GM12878 (cell line): ENCODE results near the gene SCYGR2. TPM values are rescaled to one million over a fixed set of nuclear protein-coding genes. Genes with fewer than 3 reads are reported as not detected.

ENCODE experiments used
- ATAC-seq: fragments of 200-7000 bp; cut with Tn5 transposase; 3 replicates; pipeline ENCODE4 v1.9.1; 2020; ENCODE audit warnings: mild to moderate bottlenecking, moderate library complexity
- BruUV-seq: library from RNA; stranded (reverse); fragments of 400-500 nt; replicated peaks from 2 replicates; lab custom pipeline; 2021; lab: Mats Ljungman, UMichigan
- CTCF ChIA-PET: fragments of 300-600 bp; sonication (Branson Sonifier 250); formaldehyde crosslinking; extraction: SDS; loops from one replicate; lab custom pipeline; 2021; ENCODE audit warnings: inconsistent platforms; lab: Yijun Ruan, JAX
- POLR2A ChIA-PET: fragments of 350-600 bp; formaldehyde crosslinking; extraction: SDS; loops from one replicate; lab custom pipeline; 2021; ENCODE audit warnings: inconsistent platforms; lab: Charles Lee
- RAD21 ChIA-PET: fragments of 300-600 bp; sonication (Branson Sonifier 250); formaldehyde crosslinking; loops from one replicate; lab custom pipeline; 2023; ENCODE audit warnings: antibody characterized with exemption; ENCODE audit not compliant: unreplicated experiment; lab: Charles Lee
- SMC1A ChIA-PET: fragments of 300-600 bp; sonication (Branson Sonifier 250); formaldehyde crosslinking; loops from one replicate; lab custom pipeline; 2023; ENCODE audit not compliant: unreplicated experiment, uncharacterized antibody; lab: Charles Lee
- DNase-seq: peaks from one replicate; pipeline ENCODE4 v3.0.0-alpha.2; 2011; ENCODE audit warnings: low read depth, low spot score
- FAIRE-seq: peaks from 3 replicates; lab custom pipeline; 2011; peaks lifted over from hg19 to GRCh38; lab: Jason Lieb, UNC
- H2AFZ ChIP-seq: 2 replicates; pipeline ENCODE4 v1.6.0; 2011; ENCODE audit warnings: low read depth, low read length, control low read depth; ENCODE audit not compliant: control insufficient read depth
- H3K27ac ChIP-seq: 2 replicates; pipeline ENCODE4 v1.5.1; 2011; ENCODE audit warnings: control low read depth; ENCODE audit not compliant: control insufficient read depth, insufficient read depth
- H3K27me3 ChIP-seq, 2 experiments: replicated peaks in 1 of 2; 2 replicates each; pipeline versions ENCODE4 v1.6.0 to v1.6.1; 2011; ENCODE audit warnings: low read length in 1 of 2; ENCODE audit not compliant: control insufficient read depth in 2 of 2, insufficient read depth in 2 of 2
- H3K36me3 ChIP-seq, 2 experiments: 2 replicates each; pipeline ENCODE4 v1.5.1; 2011; ENCODE audit warnings: low read length in 1 of 2; ENCODE audit not compliant: control insufficient read depth in 2 of 2, insufficient read depth in 2 of 2
- H3K4me1 ChIP-seq: 2 replicates; pipeline ENCODE4 v1.6.1; 2011; ENCODE audit warnings: mild to moderate bottlenecking, low read length, moderate library complexity, mixed read lengths; ENCODE audit not compliant: control insufficient read depth, insufficient read depth
- H3K4me2 ChIP-seq: 2 replicates; pipeline ENCODE4 v1.6.0; 2011; ENCODE audit warnings: control low read depth; ENCODE audit not compliant: control insufficient read depth, insufficient read depth
- H3K4me3 ChIP-seq: fragments of 200-600 bp; sonication (generic); 2 replicates; pipeline ENCODE4 v1.5.1; 2016
- H3K79me2 ChIP-seq: 2 replicates; pipeline ENCODE4 v1.6.0; 2011; ENCODE audit warnings: low read length; ENCODE audit not compliant: control insufficient read depth, insufficient read depth
- H3K9ac ChIP-seq: 2 replicates; pipeline ENCODE4 v1.8.0; 2011; ENCODE audit warnings: low read length, control low read depth, mixed read lengths; ENCODE audit not compliant: control insufficient read depth, insufficient read depth
- H3K9me3 ChIP-seq: replicated peaks from 3 replicates; pipeline ENCODE4 v1.5.1; 2011; ENCODE audit warnings: mild to moderate bottlenecking, low read length; ENCODE audit not compliant: control insufficient read depth, insufficient read depth
- H4K20me1 ChIP-seq: 2 replicates; pipeline ENCODE4 v1.6.0; 2011; ENCODE audit not compliant: control insufficient read depth, insufficient read depth
- CEBPZ ChIP-seq: fragments of 150-350 bp; IDR thresholded peaks from 2 replicates; pipeline ENCODE4 v1.6.1; 2016; ENCODE audit warnings: low read depth, low read length
- E4F1 ChIP-seq: fragments of 450-650 bp; IDR thresholded peaks from 2 replicates; pipeline ENCODE4 v1.6.1; 2018; ENCODE audit warnings: borderline replicate concordance, mild to moderate bottlenecking; ENCODE audit not compliant: partially characterized antibody
- FOXM1 ChIP-seq: IDR thresholded peaks from 2 replicates; pipeline ENCODE4 v1.6.1; 2012; ENCODE audit warnings: low read depth, mild to moderate bottlenecking, inconsistent platforms, low read length, moderate library complexity
- HDAC2 ChIP-seq: fragments of 200-600 bp; sonication (generic); IDR thresholded peaks from 2 replicates; pipeline ENCODE4 v1.6.1; 2017
- IRF4 ChIP-seq: IDR thresholded peaks from 2 replicates; pipeline ENCODE4 v1.6.1; 2011; ENCODE audit warnings: low read depth, low read length
- JUND ChIP-seq: IDR thresholded peaks from 2 replicates; pipeline ENCODE4 v1.6.1; 2012; ENCODE audit warnings: low read depth, mild to moderate bottlenecking, low read length, improper control_type of control experiment, moderate library complexity
- KDM1A ChIP-seq: fragments of 200-600 bp; sonication (generic); IDR thresholded peaks from 2 replicates; pipeline ENCODE4 v1.6.1; 2016; ENCODE audit warnings: borderline replicate concordance
- MEF2B ChIP-seq: fragments of 450-650 bp; IDR thresholded peaks from 2 replicates; pipeline ENCODE4 v1.6.1; 2018; ENCODE audit warnings: mild to moderate bottlenecking, moderate library complexity; ENCODE audit not compliant: partially characterized antibody, poor library complexity, severe bottlenecking
- NR2C1 ChIP-seq: fragments of 450-650 bp; IDR thresholded peaks from 2 replicates; pipeline ENCODE4 v1.6.1; 2017; ENCODE audit warnings: antibody characterized with exemption, mild to moderate bottlenecking, moderate library complexity
- NR2C2 ChIP-seq: IDR thresholded peaks from 2 replicates; pipeline ENCODE4 v1.6.1; 2011; ENCODE audit warnings: borderline replicate concordance, low read depth; ENCODE audit not compliant: control insufficient read depth, insufficient read length
- POLR2A ChIP-seq: IDR thresholded peaks from 2 replicates; pipeline ENCODE4 v1.6.1; 2011; ENCODE audit warnings: low read depth, mild to moderate bottlenecking, low read length
- RBBP5 ChIP-seq: fragments of 200-600 bp; sonication (generic); conservative IDR thresholded peaks from 2 replicates; pipeline ENCODE4 v1.6.1; 2016
- RELA ChIP-seq: fragments of 450-650 bp; IDR thresholded peaks from 2 replicates; pipeline ENCODE4 v1.8.0; 2014; ENCODE audit warnings: borderline replicate concordance; ENCODE audit not compliant: partially characterized antibody
- SIX5 ChIP-seq: IDR thresholded peaks from 2 replicates; pipeline ENCODE4 v1.6.1; 2011; ENCODE audit warnings: mild to moderate bottlenecking, low read depth, low read length, moderate library complexity; ENCODE audit not compliant: severe bottlenecking
- SREBF2 ChIP-seq: IDR thresholded peaks from 2 replicates; pipeline ENCODE4 v1.6.1; 2012; ENCODE audit warnings: mild to moderate bottlenecking, low read length
- ZBED1 ChIP-seq: IDR thresholded peaks from 2 replicates; pipeline ENCODE4 v1.6.1; 2016; ENCODE audit warnings: borderline replicate concordance
- ZBTB40 ChIP-seq: fragments of 450-650 bp; IDR thresholded peaks from 2 replicates; pipeline ENCODE4 v1.6.1; 2016; ENCODE audit warnings: mild to moderate bottlenecking, moderate library complexity, borderline replicate concordance
- in situ Hi-C: fragments of 300-500 bp; cut with MboI; formaldehyde crosslinking; loops from 9 replicates; pipeline ENCODE4 v1.14.3; 2018; ENCODE audit warnings: mixed read lengths
- intact Hi-C: fragments of 100-400 bp; cut with micrococcal nuclease; formaldehyde crosslinking; loops from one replicate; pipeline ENCODE4 v1.14.2; 2022; ENCODE audit not compliant: unreplicated experiment
- polyA plus RNA-seq, 11 experiments: library from polyadenylated mRNA; depleted of rRNA in 4 of 11; unstranded in 6 of 11; stranded (reverse) in 5 of 11; fragments of >200 nt; fragmentation: Nextera tagmentation in 4 of 11; fragmentation: Illumina TruSeq in 1 of 11; extraction: Ambion mirVana in 4 of 11; extraction: Trizol in 1 of 11; gene quantifications; 1 replicate in 1 of 11; 2 replicates in 10 of 11; pipeline versions ENCODE4 v1.2.1 to v1.2.3, GENCODE V29; 2011 to 2016; ENCODE audit warnings: inconsistent platforms in 2 of 11, missing spikeins in 2 of 11, low read depth in 1 of 11
- total RNA-seq, 4 experiments: library from RNA; depleted of rRNA in 3 of 4; stranded (reverse); fragments of >200 nt in 3 of 4; fragmentation: Illumina TruSeq in 1 of 4; extraction: Trizol in 1 of 4; gene quantifications; 2 replicates each; pipeline versions ENCODE4 v1.2.1 to v1.2.3, GENCODE V29; 2013 to 2021

Gene SCYGR2
- total and polyA plus RNA-seq, 10 of the 15 experiments (the other 5 are each of a cell fraction or from before 2014, with no cell fraction given): not detected

GRCh38 chr2:227597036-227597435 lies 1.7 kb upstream of the SCYGR2 start:
- Histone ChIP-seq H3K27ac (no peak overlapping the region), H3K9me3 (no peaks in the 10 kb centered on the region), H3K4me3 (no peak overlapping the region), H3K27me3 (no peaks in the 10 kb centered on the region), H3K4me1 (no peaks in the 10 kb centered on the region), H3K36me3 (no peaks in the 10 kb centered on the region), H3K9ac (no peak overlapping the region), H4K20me1 (no peaks in the 10 kb centered on the region), H2AFZ (no peak overlapping the region), H3K4me2 (no peak overlapping the region), H3K79me2 (no peaks in the 10 kb centered on the region)
- RAD21 ChIA-PET: no interaction called here
- no peak for ATAC-seq
- intact Hi-C loops: no loop called here
- SMC1A ChIA-PET: no interaction called here
- peak; percentile 23 for FAIRE-seq
- in situ Hi-C loops: no loop called here
- POLR2A ChIA-PET: interaction anchor here (0.6 kb wide), 1 partner anchor 753 kb away, joined by 4 read pairs; no protein-coding TSS in a partner anchor
- CTCF ChIA-PET: interaction anchor here (0.9 kb wide), 1 partner anchor 61 kb away, joined by 3 read pairs; no protein-coding TSS in a partner anchor
- DNase-seq: no peak
- BruUV-seq: no TSS peak
- TF ChIP-seq RELA (no peak), KDM1A (no peak), NR2C2 (no peak), FOXM1 (no peak), JUND (no peak), RBBP5 (no peak), SIX5 (no peak), ZBTB40 (no peak), SREBF2 (no peak), ZBED1 (no peak), HDAC2 (no peak), NR2C1 (no peak), IRF4 (no peak), MEF2B (no peak), CEBPZ (no peak), E4F1 (no peak), POLR2A (no peak)
